ENCODE measurements around the gene POLG.
A peak's percentile ranks its signal among the peaks of the same experiment; 100 is the strongest.

The POLG gene

DNA sequence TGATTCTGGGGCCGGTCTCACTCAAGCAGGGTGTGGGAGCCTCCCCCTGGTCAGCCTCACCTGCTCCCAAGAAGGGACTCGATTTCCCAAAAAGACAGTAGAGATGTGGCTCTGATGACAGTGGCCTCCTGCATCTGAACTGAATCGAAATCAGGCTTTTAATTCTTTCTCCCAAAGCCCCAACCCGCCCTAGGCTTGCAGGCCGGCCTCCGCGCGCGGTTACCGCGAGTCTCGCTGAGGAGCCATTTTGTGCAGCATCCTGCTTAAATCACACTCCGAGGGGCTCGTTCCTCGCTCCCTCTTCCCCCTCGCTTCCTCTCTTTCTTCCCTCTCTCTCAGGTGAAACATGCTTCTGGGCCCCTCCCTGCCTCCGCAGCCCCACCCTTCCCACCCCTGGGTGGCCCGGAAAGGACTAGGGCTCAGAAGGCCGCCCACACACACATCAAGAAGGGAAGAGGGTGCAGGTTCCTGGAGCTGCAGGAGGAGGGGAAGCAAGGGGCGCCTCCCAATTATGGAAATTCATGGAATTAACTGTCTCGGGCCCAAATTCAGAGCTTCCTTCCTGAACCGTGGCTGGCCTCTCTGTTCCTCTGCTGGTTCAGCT, 30.9 kb upstream of the POLG start:
- Histone ChIP-seq H3K36me3 (ENCODE audit: control insufficient read depth in 4 of 4, insufficient read depth in 4 of 4, low read length in 3 of 4) (no peaks in the 10 kb centered on the region), H3K27ac (ENCODE audit: insufficient read depth in 1 of 2, low read depth in 1 of 2, low read length in 2 of 2, poor library complexity in 1 of 2, severe bottlenecking in 2 of 2) (no peak overlapping the region), H3K4me3 (ENCODE audit: control insufficient read depth in 1 of 7, extremely low read depth in 1 of 7, insufficient read depth in 4 of 7, low read depth in 2 of 7, low read length in 6 of 7) (no peak overlapping the region), H3K4me1 (ENCODE audit: control extremely low read depth in 1 of 4, control insufficient read depth in 4 of 4, insufficient read depth in 4 of 4, low read length in 3 of 4) (peaks cover 0 to 39% (median 22%) of the 10 kb centered on the region in 4 experiments), H3K27me3 (replicated peaks in 2 of 5; ENCODE audit: control insufficient read depth in 4 of 5, insufficient read depth in 5 of 5, low read length in 4 of 5) (peaks cover 2 to 100% (median 73%) of the 10 kb centered on the region in 5 experiments), H3K9me3 (ENCODE audit: control extremely low read depth in 1 of 5, control insufficient read depth in 4 of 5, insufficient read depth in 2 of 5, low read depth in 1 of 5, low read length in 4 of 5) (peaks cover 0 to 3% (median 0%) of the 10 kb centered on the region in 5 experiments)
- WGBS (ENCODE audit: insufficient coverage) = 20% methylated on average over 18 of the region's 22 CpGs
- POLR2A ChIA-PET = interaction anchor here (0.8 to 1.1 kb wide), 2 partner anchors 12 to 24 kb away, joined by 3 read pairs; no protein-coding TSS in a partner anchor
- no peak for DNase-seq
- CTCF ChIA-PET = interaction anchor here (0.7 to 1.4 kb wide), 5 partner anchors 25 to 55 kb away, joined by 3 to 6 read pairs (median 3); no protein-coding TSS in a partner anchor

DNA sequence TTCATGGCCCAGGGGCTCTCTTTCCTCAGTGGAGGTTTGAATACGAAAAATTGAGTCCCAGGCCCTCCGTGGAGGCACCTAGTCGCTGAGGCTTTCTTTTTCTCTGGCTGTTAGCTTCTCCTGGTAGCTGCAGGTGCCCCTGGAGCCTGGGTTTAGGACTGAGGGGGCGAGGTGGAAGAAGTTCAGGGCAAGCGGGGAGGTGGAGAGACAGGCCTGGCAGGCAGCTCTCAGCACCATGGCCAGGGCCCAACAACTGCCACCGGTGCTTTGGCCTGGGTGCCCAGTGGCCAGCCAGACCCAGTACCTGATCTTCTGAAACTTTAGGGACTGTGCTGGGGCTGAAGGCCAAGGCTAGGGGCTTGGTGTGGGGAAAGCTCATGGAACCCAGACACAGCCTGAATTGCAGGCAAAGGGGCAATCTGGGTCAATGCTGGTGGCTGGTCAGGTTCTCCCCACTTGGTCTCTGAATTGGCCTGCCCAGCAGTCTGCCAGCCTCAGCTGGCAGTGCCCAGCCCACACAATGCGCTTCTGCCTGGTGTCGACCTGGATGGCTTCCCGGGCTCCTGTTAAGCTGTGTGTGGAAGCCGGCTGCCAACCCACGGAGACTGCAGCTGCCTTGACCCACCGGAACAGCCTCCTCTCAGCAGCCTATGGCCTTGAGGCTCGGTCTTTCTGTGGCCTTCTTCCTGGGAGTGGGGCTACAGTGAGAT, 30.3 kb upstream of the POLG start:
- peaks cover 0 to 39% (median 23%) of the 10 kb centered on the region in 4 experiments for H3K4me1 ChIP-seq (ENCODE audit: control extremely low read depth in 1 of 4, control insufficient read depth in 4 of 4, insufficient read depth in 4 of 4, low read length in 3 of 4)
- no peaks in the 10 kb centered on the region for H3K36me3 ChIP-seq (ENCODE audit: control insufficient read depth in 4 of 4, insufficient read depth in 4 of 4, low read length in 3 of 4)
- peaks cover 0 to 3% (median 0%) of the 10 kb centered on the region in 5 experiments for H3K9me3 ChIP-seq (ENCODE audit: control extremely low read depth in 1 of 5, control insufficient read depth in 4 of 5, insufficient read depth in 2 of 5, low read depth in 1 of 5, low read length in 4 of 5)
- H3K27me3 ChIP-seq (replicated peaks in 2 of 5; ENCODE audit: control insufficient read depth in 4 of 5, insufficient read depth in 5 of 5, low read length in 4 of 5) = peaks cover 2 to 100% (median 75%) of the 10 kb centered on the region in 5 experiments
- H3K4me3 ChIP-seq (ENCODE audit: control insufficient read depth in 1 of 7, extremely low read depth in 1 of 7, insufficient read depth in 4 of 7, low read depth in 2 of 7, low read length in 6 of 7) = no peak overlapping the region
- H3K27ac ChIP-seq (ENCODE audit: insufficient read depth in 1 of 2, low read depth in 1 of 2, low read length in 2 of 2, poor library complexity in 1 of 2, severe bottlenecking in 2 of 2) = no peak overlapping the region
- WGBS (ENCODE audit: insufficient coverage) = 18% methylated on average over 11 of the region's 13 CpGs
- no peak for DNase-seq
- CTCF ChIA-PET = interaction anchor here (0.9 to 10.2 kb wide), 7 partner anchors 20 to 69 kb away, joined by 3 to 144 read pairs (median 3); no protein-coding TSS in a partner anchor
- POLR2A ChIA-PET = interaction anchor here (0.6 kb wide), 1 partner anchor 15 kb away, joined by 3 read pairs; no protein-coding TSS in a partner anchor

DNA sequence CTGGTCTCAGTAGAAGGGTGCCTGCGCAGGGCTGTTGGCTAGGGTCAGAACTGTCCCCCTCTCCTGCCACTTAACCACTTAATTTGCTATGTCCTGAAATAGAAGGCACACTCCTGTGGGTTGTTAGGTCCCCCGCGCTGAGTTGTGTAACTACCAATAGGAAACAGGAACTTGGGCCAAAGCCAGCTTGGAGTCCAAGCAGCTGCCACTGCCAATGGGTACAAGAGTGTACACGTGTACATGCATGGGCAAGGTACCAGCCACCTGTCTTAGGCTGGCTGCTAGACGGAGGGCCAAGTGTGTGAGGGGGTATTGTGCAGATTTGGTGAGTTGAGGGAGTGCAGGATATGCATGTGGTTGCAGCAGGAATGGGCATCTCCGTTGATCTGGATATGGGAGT, 29.7 kb upstream of the POLG start:
- DNase-seq = peak in 2 of 3 donors; percentile 67
- ChIA-PET POLR2A (interaction anchor here (0.6 kb wide), 1 partner anchor 16 kb away, joined by 3 read pairs; no protein-coding TSS in a partner anchor), CTCF (interaction anchor here (1.0 to 10.2 kb wide), 6 partner anchors 19 to 69 kb away, joined by 3 to 144 read pairs (median 4); no protein-coding TSS in a partner anchor)
- H3K4me1 ChIP-seq (ENCODE audit: control extremely low read depth in 1 of 4, control insufficient read depth in 4 of 4, insufficient read depth in 4 of 4, low read length in 3 of 4) = peaks cover 0 to 40% (median 23%) of the 10 kb centered on the region in 4 experiments
- no peak overlapping the region for H3K27ac ChIP-seq (ENCODE audit: insufficient read depth in 1 of 2, low read depth in 1 of 2, low read length in 2 of 2, poor library complexity in 1 of 2, severe bottlenecking in 2 of 2)
- no peaks in the 10 kb centered on the region for H3K36me3 ChIP-seq (ENCODE audit: control insufficient read depth in 4 of 4, insufficient read depth in 4 of 4, low read length in 3 of 4)
- peaks cover 2 to 100% (median 77%) of the 10 kb centered on the region in 5 experiments for H3K27me3 ChIP-seq (replicated peaks in 2 of 5; ENCODE audit: control insufficient read depth in 4 of 5, insufficient read depth in 5 of 5, low read length in 4 of 5)
- peaks cover 0 to 3% (median 0%) of the 10 kb centered on the region in 5 experiments for H3K9me3 ChIP-seq (ENCODE audit: control extremely low read depth in 1 of 5, control insufficient read depth in 4 of 5, insufficient read depth in 2 of 5, low read depth in 1 of 5, low read length in 4 of 5)
- no peak overlapping the region for H3K4me3 ChIP-seq (ENCODE audit: control insufficient read depth in 1 of 7, extremely low read depth in 1 of 7, insufficient read depth in 4 of 7, low read depth in 2 of 7, low read length in 6 of 7)
- WGBS (ENCODE audit: insufficient coverage) = 0% methylated on average over 5 of the region's 6 CpGs

DNA sequence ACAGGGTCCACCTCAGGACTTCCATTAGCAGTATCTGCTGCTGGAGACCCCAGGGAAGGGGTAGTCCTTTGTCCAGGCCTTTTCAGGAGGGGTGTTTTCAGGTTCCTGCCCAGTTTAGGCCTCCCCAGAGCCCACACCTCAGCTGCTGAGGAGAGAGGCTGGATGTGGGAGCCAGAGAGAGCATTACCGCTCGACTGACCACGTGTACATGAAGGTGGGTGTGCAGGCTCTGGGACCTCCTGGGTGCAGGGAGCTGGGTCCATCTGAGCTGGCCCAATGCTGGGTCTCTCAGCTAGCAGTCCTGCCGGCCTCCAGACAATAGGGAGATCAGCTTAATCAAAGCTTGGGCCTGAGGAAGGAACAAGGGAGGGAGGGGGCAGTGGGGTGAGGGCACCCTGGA, 29.1 kb upstream of the POLG start:
- CTCF ChIA-PET = interaction anchor here (1.0 to 10.2 kb wide), 6 partner anchors 10 to 70 kb away, joined by 3 to 144 read pairs (median 3); no protein-coding TSS in a partner anchor
- no peak overlapping the region for H3K4me3 ChIP-seq (ENCODE audit: control insufficient read depth in 1 of 7, extremely low read depth in 1 of 7, insufficient read depth in 4 of 7, low read depth in 2 of 7, low read length in 6 of 7)

DNA sequence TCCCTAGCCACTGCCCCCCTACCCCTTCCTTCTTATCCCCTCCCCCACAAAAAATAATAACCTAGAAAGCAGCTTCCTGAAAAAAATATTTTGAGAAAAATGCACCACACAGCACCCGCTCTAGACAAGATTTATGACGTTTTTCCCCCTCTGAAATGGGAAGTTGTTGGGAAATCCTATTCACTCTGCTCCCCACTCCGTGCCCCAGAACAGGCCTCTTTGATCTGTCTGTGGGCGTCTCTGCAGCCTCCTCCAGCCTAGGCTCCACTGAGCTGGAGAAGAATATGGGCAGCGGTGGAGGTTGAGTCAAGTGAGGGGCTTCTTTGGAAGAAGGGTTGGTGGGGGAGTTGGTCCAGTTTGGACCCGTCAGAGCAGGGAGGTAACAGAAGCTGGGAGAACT, 28.5 kb upstream of the POLG start:
- DNase-seq = no peak
- H3K4me1 ChIP-seq (ENCODE audit: control extremely low read depth in 1 of 4, control insufficient read depth in 4 of 4, insufficient read depth in 4 of 4, low read length in 3 of 4) = peaks cover 0 to 50% (median 28%) of the 10 kb centered on the region in 4 experiments
- ChIA-PET CTCF (interaction anchor here (1.1 to 10.2 kb wide), 4 partner anchors 9 to 109 kb away, joined by 3 to 144 read pairs (median 4); no protein-coding TSS in a partner anchor), POLR2A (no interaction called here)
- no peaks in the 10 kb centered on the region for H3K9me3 ChIP-seq (ENCODE audit: control extremely low read depth in 1 of 5, control insufficient read depth in 4 of 5, insufficient read depth in 2 of 5, low read depth in 1 of 5, low read length in 4 of 5)
- no peak overlapping the region for H3K27ac ChIP-seq (ENCODE audit: insufficient read depth in 1 of 2, low read depth in 1 of 2, low read length in 2 of 2, poor library complexity in 1 of 2, severe bottlenecking in 2 of 2)
- no peaks in the 10 kb centered on the region for H3K36me3 ChIP-seq (ENCODE audit: control insufficient read depth in 4 of 4, insufficient read depth in 4 of 4, low read length in 3 of 4)
- 10% methylated on average over 5 of the region's 6 CpGs for WGBS (ENCODE audit: insufficient coverage)
- H3K4me3 ChIP-seq (ENCODE audit: control insufficient read depth in 1 of 7, extremely low read depth in 1 of 7, insufficient read depth in 4 of 7, low read depth in 2 of 7, low read length in 6 of 7) = no peak overlapping the region
- peaks cover 2 to 98% (median 68%) of the 10 kb centered on the region in 5 experiments for H3K27me3 ChIP-seq (replicated peaks in 2 of 5; ENCODE audit: control insufficient read depth in 4 of 5, insufficient read depth in 5 of 5, low read length in 4 of 5)

More for the DNA sequence above, 29.1 kb upstream of the POLG start:
- no peaks in the 10 kb centered on the region for H3K36me3 ChIP-seq (ENCODE audit: control insufficient read depth in 4 of 4, insufficient read depth in 4 of 4, low read length in 3 of 4)
- H3K27ac ChIP-seq (ENCODE audit: insufficient read depth in 1 of 2, low read depth in 1 of 2, low read length in 2 of 2, poor library complexity in 1 of 2, severe bottlenecking in 2 of 2) = no peak overlapping the region
- H3K9me3 ChIP-seq (ENCODE audit: control extremely low read depth in 1 of 5, control insufficient read depth in 4 of 5, insufficient read depth in 2 of 5, low read depth in 1 of 5, low read length in 4 of 5) = no peaks in the 10 kb centered on the region
- DNase-seq = no peak
- WGBS (ENCODE audit: insufficient coverage) = 31% methylated on average over 4 of the region's 4 CpGs
- POLR2A ChIA-PET = no interaction called here
- H3K27me3 ChIP-seq (replicated peaks in 2 of 5; ENCODE audit: control insufficient read depth in 4 of 5, insufficient read depth in 5 of 5, low read length in 4 of 5) = peaks cover 2 to 100% (median 71%) of the 10 kb centered on the region in 5 experiments
- peaks cover 0 to 46% (median 27%) of the 10 kb centered on the region in 4 experiments for H3K4me1 ChIP-seq (ENCODE audit: control extremely low read depth in 1 of 4, control insufficient read depth in 4 of 4, insufficient read depth in 4 of 4, low read length in 3 of 4)

DNA sequence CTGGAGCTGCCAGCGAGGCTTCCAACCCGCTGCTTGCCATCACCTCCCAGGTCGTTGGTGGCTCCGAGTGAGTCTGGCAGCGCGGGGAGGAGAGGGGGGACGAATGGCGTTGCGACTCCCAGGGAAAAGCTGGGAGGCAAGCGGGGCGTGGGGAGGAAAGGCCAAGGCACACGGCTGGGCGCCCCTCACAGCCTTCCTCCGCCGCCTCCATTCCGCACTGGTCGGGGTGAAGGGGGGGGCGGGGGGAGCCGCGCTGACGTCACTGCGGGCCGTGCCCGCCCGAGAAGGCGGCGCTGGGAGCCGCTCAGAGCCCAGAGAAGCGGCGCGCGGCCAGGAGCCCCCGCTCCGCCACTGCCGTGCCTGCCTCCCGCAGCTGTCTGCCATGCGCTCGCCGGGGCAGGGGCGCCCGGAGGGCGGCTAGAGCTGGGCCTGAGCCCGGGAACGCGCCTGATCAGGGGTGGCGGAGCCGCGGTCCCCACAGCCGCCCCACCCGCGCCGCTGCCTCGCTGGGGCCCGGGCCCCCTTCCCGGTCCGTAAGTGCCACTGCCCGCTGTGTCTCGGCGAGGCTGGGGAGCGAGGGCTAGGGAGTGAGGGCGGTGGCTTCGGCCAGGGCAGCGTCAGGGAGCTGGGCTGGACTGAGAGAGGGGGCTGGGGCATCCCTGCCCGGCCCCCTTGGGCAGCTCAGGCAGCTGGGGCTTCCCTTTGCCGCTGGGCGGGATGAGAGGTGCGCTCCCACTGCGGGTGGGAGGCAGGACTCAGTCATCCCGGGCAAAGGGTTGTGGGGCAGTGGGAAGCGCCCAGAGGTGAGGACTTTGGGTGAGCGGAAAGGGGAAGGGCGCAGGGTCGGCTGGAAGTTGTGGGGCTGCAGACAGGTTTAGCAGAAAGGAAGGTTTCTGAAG, 27.8 kb upstream of the POLG start:
- peaks cover 0 to 46% (median 26%) of the 10 kb centered on the region in 4 experiments for H3K4me1 ChIP-seq (ENCODE audit: control extremely low read depth in 1 of 4, control insufficient read depth in 4 of 4, insufficient read depth in 4 of 4, low read length in 3 of 4)
- H3K27me3 ChIP-seq (replicated peaks in 2 of 5; ENCODE audit: control insufficient read depth in 4 of 5, insufficient read depth in 5 of 5, low read length in 4 of 5) = peaks cover 2 to 98% (median 70%) of the 10 kb centered on the region in 5 experiments
- ChIA-PET CTCF (interaction anchor here (1.0 to 10.2 kb wide), 6 partner anchors 8 to 110 kb away, joined by 3 to 144 read pairs (median 4); no protein-coding TSS in a partner anchor), POLR2A (no interaction called here)
- WGBS (ENCODE audit: insufficient coverage) = 5% methylated on average over 49 of the region's 73 CpGs
- no peak for DNase-seq
- no peaks in the 10 kb centered on the region for H3K9me3 ChIP-seq (ENCODE audit: control extremely low read depth in 1 of 5, control insufficient read depth in 4 of 5, insufficient read depth in 2 of 5, low read depth in 1 of 5, low read length in 4 of 5)
- no peaks in the 10 kb centered on the region for H3K36me3 ChIP-seq (ENCODE audit: control insufficient read depth in 4 of 4, insufficient read depth in 4 of 4, low read length in 3 of 4)
- H3K4me3 ChIP-seq (ENCODE audit: control insufficient read depth in 1 of 7, extremely low read depth in 1 of 7, insufficient read depth in 4 of 7, low read depth in 2 of 7, low read length in 6 of 7) = peak overlapping the region in 2 of 7 experiments; percentile 4 to 23
- H3K27ac ChIP-seq (ENCODE audit: insufficient read depth in 1 of 2, low read depth in 1 of 2, low read length in 2 of 2, poor library complexity in 1 of 2, severe bottlenecking in 2 of 2) = no peak overlapping the region
